GM19043 (cell line): ENCODE results near the gene NQO1.

Experiments
- ATAC-seq: cut with Tn5 transposase; IDR thresholded peaks from one replicate; pipeline ENCODE4 v1.9.1; 2021; ENCODE audit warnings: low read depth; ENCODE audit not compliant: unreplicated experiment

The NQO1 gene

DNA sequence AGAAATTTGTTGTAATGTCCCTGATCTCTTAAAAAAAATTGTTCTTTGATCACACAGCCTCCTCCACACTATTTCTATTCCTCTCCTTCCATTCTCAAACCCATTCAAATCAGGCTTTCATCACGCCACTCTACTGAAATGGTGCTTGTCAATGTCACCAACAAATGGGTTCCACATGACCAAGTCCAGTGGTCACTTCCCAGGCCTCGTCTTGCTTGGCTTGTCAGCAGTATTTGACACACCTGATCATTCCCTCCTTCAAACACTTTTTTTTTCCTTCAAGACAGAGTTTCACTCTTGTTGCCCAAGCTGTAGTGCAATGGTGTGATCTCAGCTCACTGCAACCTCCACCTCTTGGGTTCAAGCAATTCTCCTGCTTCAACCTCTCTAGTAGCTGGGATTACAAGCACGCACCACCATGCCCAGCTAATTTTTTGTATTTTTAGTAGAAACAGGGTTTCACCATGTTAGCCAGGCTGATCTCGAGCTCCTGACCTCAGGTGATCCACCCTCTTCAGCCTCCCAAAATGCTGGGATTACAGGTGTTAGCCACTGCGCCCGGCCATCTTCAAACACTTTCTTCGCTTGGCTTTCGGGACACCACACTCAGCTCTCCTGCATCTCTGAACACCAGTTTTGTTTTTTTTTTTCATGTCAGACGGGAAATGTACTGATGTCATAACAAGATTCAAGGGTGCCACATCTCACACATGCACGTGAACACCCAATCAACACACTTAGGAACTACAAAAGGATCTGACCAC is 18.3 kb downstream of the NQO1 start:
- no peak for ATAC-seq

DNA sequence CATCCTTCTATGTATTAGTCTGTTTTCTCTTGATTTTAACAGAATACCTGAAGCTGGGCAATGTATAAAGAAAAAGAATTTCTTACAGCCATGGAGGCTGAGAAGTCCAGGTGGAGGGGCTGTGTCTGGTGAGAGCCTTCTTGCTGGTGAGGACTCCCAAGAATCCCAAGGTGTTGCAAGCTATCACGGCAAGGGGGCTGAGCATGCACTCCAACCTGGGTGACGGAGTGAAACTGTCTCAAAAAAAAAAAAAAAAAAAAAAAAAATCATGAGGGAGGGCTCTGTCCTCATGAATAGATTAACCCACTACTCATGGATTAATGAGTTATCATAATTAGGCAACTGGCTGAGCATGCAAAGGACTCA is 19.4 kb downstream of the NQO1 start:
- ATAC-seq, result no peak

DNA sequence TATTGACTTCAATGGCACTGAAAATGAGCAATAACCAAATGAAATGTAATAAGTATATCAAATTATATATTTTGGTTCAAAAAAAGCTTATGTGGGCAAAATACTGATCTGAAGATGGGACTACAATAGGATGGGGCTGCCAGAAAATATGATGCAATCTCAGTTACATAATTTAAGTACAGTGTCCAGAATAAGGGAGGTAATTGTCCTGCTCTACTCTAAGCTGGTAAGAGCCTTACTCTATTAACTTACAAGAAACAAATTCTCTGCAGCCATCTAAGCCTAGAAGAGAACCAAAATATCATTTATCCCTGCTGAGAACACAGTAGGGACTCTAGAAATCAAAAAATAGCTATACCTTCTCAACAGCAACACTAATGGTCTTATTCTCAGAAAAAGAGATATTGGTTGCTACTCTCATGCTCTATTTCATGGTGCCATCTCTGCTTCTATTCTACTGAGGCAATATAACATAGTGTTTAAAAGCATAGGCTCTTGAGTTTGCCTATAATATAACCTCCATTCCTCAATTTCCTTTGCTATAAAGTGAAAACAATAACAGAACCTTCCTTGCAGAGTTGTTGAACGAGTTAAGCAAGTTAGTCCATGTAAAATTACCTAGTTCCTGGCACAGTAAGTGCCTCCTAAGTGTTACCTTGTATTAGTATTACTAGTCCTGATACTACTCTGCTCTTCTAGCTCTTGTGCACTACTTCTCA is 19.9 kb downstream of the NQO1 start:
- ATAC-seq, result no peak

- ATAC-seq, result no peak
Observed at GRCh38 chr16:69703638-69704037, 22.7 kb downstream of the NQO1 start.

DNA sequence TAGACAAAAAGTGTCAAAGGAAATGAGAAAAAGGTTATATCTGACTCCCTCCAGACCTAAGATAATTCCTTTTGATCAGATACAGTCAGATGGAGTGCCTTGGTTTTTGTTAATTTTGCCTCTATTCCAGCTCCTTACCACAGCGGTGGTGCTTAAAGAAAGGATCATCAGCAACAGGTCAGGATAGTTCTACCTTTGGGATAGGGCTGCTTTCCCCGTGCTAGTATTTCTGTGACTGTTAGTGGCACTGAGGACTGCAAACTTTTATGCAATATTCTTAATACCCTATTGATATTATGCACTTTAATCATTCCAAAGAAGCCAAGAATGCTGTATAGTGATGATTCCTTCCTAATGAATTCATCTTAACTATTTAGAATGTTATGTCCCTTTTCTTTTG is 24.5 kb downstream of the NQO1 start:
- no peak for ATAC-seq

DNA sequence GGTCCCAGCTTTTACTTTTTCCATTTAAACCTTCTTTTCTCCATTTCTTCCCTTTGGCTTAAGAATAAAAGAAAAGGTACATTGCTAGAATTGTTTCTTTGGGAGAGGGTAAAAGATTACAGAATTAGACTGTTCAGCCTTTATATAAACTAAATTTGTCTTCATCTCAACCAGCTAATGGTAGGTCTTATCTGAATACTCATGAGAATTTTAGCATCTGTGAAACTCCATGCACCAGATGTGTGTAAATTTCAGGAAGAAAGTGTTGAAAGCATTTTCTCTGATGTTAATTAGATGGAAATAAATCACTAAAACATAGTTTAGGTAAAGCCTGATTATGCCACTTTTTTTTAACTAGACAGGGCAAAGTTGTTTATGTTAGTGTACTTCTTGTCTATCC is 24.9 kb downstream of the NQO1 start:
- no peak for ATAC-seq

DNA sequence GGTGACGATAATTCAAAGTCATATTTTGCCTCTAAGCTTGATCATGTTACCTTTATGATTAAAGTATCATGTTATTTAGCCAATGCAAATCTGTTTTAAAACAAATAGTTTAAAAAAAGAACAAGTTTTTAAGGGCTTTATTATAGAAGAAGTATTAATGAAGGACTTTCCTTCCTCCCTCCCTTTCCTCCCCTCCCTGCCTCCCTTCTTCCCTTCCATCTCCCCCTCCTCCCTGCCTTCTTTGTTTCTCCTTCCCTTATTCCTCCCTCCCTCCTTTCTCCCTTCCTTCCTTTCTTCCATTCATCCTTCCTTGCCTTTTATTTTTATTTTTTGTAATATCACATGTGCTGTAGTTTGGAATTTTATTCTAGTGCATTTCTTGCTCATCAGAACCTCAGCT is 26.4 kb downstream of the NQO1 start:
- no peak for ATAC-seq

DNA sequence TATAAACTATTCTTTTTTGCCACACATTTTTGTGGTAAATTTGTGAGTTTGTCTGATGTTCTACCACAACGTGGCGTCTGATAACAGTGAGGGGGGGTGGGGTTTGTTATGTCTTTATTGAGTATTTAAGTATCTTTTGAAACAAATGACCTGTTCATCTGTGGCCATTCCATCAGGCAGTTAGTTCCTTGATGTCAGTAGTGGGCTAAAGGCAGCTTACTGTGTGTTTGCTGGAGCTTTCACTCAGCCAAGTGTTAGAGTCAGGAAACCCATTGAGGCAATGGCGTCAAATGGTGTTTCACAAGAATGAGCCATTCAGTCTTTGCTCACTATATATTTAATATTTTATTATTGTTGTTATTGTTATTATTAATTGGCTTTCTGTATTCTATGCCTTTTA is 28.0 kb downstream of the NQO1 start:
- no peak for ATAC-seq

DNA sequence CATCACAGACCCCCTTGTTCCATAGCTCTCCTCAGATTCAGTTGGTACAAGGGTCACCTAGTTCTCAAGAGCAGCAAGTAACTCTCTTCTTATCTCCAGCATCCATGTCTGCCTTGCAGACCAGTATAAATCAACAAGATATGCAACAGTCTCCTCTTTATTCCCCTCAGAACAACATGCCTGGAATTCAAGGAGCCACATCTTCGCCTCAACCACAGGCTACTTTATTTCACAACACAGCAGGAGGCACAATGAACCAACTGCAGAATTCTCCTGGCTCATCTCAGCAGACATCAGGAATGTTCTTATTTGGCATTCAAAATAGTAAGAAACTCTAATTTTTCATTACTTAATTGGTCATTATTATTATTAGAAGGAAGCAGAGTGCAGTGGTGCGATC is 32.4 kb downstream of the NQO1 start:
- no peak for ATAC-seq

GRCh38 chr16:69691980-69692911 is 34.1 kb downstream of the NQO1 start:
- no peak for ATAC-seq

DNA sequence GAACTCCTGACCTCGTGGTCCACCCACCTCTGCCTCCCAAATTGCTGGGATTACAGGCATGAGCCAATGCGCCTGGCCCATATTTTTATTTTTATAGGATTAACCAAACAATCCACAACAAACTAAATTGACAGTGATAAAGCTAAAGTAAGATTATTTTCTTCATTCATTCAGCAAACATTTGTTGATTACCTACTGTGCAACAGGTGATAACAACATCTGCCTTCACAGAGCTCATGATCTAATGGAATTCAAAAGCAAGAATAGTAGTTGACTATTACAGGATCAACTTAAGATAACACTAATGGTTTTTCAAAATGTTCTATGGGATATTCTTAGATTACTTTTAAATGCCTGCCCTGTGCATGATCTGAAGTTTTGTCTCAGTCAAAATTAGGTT is 37.8 kb downstream of the NQO1 start:
- no peak for ATAC-seq

GRCh38 chr16:69680358-69680757 is 46.0 kb downstream of the NQO1 start:
- ATAC-seq, result no peak

DNA sequence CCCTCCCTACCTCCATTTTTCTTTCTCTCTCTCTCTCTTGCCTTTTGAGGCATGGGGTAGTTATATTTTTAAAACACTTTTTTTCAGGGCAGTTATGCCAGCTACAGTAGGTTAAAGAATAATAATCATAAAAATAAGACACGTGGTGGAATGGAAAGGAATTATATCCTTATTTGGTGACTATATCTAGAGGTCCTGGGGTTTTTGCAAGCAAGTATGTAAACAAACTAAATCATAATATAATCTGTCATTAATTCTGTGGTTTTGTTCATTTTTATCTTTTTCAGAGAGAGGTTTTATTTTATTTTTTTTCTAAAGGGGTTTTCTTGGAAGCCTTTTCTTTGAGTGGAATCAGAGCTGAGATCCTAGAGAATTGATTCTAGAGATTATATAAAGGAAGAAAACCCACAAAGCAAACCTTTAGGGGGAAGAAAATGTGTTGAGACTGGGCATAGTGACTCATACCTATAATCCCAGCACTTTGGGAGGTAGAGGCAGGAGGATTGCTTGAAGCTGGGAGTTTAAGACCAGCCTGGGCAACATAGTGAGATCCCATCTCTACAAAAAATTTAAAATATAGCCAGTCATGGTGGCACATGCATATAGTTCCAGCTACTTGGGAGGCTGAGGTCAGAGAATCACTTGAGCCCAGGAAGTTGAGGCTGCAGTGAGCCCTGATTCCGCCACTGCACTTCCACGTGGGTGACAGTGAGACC is 53.2 kb downstream of the NQO1 start:
- ATAC-seq, result no peak

DNA sequence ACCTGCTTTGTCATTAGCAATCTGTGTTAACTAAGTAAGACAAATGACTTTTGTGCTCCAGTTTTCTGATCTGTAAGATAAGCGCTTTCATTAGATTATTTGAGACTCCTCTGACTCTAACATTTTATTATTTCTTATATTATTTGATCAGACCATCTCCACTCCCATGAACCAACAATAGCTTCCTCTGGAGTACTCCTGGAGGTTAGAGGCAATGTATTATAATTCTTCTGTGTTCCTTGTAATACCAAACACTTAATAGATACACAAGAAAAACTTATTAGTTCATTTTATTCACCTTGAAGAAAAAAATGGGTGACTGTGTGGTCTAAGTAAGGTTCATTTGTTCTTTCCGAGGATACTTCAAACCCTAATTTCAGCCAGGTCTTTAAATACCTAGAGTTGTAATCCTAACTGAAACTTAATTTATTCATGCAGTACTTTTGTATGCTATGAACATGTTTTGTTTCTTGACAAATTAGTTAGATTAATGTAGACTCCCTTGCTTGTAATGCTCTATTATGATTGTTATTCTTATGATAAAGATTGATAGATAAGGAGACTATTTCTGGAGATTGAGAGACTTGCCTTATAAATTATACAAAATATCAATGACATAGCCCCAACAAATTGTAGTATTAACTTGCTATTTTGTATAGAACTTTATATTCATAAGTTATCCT is 53.9 kb downstream of the NQO1 start:
- no peak for ATAC-seq

DNA sequence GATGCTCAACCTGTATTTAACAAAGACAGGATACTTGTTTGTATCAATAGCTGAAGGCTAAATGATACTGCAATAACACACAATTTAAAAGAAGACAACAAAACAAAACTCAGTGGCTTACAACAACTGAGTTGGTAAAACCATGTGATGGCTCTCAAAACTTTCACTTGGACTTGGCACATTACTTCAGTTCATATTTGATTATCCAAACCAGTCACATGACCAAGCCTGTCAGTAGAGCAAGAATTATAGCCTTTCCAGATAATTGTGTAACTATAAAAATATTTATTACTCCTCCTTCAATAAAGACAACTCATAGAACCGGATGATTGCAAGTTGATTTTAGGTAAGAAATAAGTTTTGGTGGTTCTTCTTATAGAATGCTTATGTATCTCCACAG is 56.8 kb downstream of the NQO1 start:
- ATAC-seq, result no peak

DNA sequence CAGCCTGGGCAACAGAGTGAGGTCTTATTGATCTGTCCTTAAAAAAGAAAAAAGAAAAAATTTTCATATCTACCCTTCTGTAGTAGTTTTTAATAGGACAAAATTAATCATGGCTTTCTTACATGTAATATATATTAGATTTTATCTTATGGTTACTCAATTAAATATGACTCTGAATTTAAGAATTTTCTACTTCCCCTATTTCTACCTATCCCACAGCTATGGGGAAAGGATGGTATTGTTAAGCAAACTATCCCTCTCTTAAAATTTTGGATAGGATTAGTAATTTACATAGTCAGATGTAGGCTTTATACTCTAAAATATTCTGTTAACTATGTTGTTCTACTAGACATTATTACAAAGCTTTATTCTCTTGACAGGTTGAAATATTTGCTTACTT is 62.5 kb downstream of the NQO1 start:
- ATAC-seq, result no peak

GRCh38 chr16:69662901-69663300 is 63.5 kb downstream of the NQO1 start:
- no peak for ATAC-seq

- ATAC-seq, result no peak
Observed at GRCh38 chr16:69660166-69660565, 66.2 kb downstream of the NQO1 start.
